Peyer's patch (tissue), 4 donors: ENCODE measurements around the gene ACADS. TPM values are rescaled to one million over a fixed set of nuclear protein-coding genes. Genes with fewer than 3 reads are reported as not detected.

Experiments used
- DNase-seq, 3 donors: peaks; one replicate each; pipeline ENCODE4 v3.0.0-alpha.2; 2017 to 2019
- H3K27ac ChIP-seq, 4 donors: fragments of 200-600 bp; sonication (generic); one replicate each; pipeline ENCODE4 v1.5.1; 2016 to 2019
- H3K27me3 ChIP-seq, 2 donors: fragments of 200-600 bp; sonication (generic); one replicate each; pipeline ENCODE4 v1.5.1; 2019
- H3K36me3 ChIP-seq, 3 donors: fragments of 200-600 bp; sonication (generic); one replicate each; pipeline ENCODE4 v1.5.1; 2016 to 2019
- H3K4me1 ChIP-seq, 4 donors: fragments of 200-600 bp; sonication (generic); one replicate each; pipeline ENCODE4 v1.5.1; 2016 to 2019
- H3K4me3 ChIP-seq, 4 donors: fragments of 200-600 bp; sonication (generic); 1 replicate in 3 of 4; 2 replicates in 1 of 4; pipeline ENCODE4 v1.5.1; 2016 to 2019; ENCODE audit warnings: mild to moderate bottlenecking in 1 of 4
- H3K9me3 ChIP-seq, 4 donors: fragments of 200-600 bp; sonication (generic); one replicate each; pipeline ENCODE4 v1.5.1; 2016 to 2019; ENCODE audit warnings: mild to moderate bottlenecking in 1 of 4
- POLR2A ChIP-seq, 2 donors: fragments of 450-650 bp; IDR thresholded peaks; one replicate each; pipeline ENCODE4 v1.5.1; 2017; ENCODE audit warnings: antibody characterized with exemption in 2 of 2, mild to moderate bottlenecking in 2 of 2, moderate library complexity in 2 of 2
- total RNA-seq, 4 donors: library from RNA; depleted of rRNA; stranded (reverse); fragments of >200 nt; gene quantifications; one replicate each; pipeline ENCODE4 v1.1.0, GENCODE V29; 2016
- TF ChIP-seq, protein P1 (sequence below), 6 experiments: fragments of 450-650 bp in 4 of 6; fragments of 200-600 bp in 2 of 6; sonication (generic) in 1 of 6; IDR thresholded peaks; one replicate each; pipeline ENCODE4 v1.5.1; 2017 to 2019; ENCODE audit warnings: antibody characterized with exemption in 6 of 6, mild to moderate bottlenecking in 3 of 6, moderate library complexity in 1 of 6

The ACADS gene
- total RNA-seq, 4 donors from 2014 or later, result 126 to 358 (median 316) TPM

DNA sequence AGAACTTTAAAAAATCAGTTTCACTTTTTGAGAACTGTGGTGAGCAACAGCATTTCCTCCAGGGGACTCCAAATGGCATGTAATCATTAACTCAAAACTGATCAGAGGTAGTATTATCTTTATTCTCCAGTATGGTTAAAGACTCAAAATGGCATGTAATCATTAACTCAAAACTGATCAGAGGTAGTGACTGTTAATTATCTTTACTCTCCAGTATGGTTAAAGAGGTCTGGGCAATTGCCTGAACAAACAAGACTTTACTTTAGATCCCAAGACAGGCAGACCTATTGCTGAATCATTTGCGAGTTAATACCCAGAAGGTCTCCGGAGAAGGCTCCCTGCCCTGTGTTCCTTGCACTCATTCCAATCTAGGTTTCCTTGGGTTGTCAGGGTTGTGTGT, 6.6 kb upstream of the ACADS start:
- DNase-seq, result no peak
- H3K27me3 ChIP-seq, result no peaks in the 10 kb centered on the region
- no peaks in the 10 kb centered on the region for H3K9me3 ChIP-seq
- H3K27ac ChIP-seq, result peak overlapping the region in 3 of 4 donors; percentile 30 to 86 (median 75)
- peak overlapping the region in 1 of 4 donors; percentile 2 for H3K4me3 ChIP-seq
- peaks cover 0 to 85% (median 0%) of the 10 kb centered on the region in 3 donors for H3K36me3 ChIP-seq
- H3K4me1 ChIP-seq, result peaks cover 0 to 34% (median 2%) of the 10 kb centered on the region in 4 donors
- TF ChIP-seq, protein P1, sequence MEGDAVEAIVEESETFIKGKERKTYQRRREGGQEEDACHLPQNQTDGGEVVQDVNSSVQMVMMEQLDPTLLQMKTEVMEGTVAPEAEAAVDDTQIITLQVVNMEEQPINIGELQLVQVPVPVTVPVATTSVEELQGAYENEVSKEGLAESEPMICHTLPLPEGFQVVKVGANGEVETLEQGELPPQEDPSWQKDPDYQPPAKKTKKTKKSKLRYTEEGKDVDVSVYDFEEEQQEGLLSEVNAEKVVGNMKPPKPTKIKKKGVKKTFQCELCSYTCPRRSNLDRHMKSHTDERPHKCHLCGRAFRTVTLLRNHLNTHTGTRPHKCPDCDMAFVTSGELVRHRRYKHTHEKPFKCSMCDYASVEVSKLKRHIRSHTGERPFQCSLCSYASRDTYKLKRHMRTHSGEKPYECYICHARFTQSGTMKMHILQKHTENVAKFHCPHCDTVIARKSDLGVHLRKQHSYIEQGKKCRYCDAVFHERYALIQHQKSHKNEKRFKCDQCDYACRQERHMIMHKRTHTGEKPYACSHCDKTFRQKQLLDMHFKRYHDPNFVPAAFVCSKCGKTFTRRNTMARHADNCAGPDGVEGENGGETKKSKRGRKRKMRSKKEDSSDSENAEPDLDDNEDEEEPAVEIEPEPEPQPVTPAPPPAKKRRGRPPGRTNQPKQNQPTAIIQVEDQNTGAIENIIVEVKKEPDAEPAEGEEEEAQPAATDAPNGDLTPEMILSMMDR (IDR thresholded peaks at IDR 0.05), result no peak
- TF ChIP-seq POLR2A (IDR thresholded peaks at IDR 0.05), result peak in 1 of 2 donors; percentile 53

DNA sequence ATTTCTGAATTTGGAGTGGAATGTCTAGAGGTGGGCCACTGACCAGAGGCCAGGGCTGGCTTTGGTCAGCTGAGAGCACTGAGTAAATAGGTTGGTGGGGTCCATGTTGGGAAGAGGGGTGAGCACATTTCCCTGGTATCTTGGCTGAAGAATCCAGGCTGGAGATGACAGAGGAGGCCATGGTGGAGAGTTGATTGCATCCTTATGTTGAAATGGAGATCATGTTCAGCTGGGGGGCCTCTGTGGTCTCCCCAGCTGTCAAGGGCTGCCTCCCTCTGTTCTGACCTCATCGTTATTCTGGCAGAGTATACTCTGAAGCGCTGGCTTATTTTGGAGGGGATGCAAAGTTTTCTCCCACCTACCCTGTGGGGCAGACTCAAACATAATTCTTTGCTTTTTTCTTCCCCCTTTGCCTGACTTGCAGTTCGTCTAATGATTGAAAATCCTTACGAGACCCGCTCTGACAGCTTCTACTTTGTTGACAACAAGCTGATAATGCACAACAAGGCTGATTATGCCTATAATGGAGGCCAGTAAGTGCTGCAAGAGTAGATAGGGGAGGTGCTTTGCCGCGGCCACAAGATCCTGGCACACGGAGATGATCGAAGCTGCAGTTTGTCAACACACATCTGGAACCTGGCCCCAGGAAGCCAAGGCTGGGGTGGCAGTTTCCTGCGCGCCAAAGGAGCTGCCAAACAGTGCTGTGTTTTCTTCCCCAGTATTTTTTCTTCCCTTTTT, 6.0 kb upstream of the ACADS start:
- no peak for DNase-seq
- TF ChIP-seq, protein P1 (IDR thresholded peaks at IDR 0.05), result no peak
- TF ChIP-seq POLR2A (IDR thresholded peaks at IDR 0.05), result no peak
- H3K9me3 ChIP-seq, result no peaks in the 10 kb centered on the region
- H3K36me3 ChIP-seq, result peaks cover 0 to 80% (median 0%) of the 10 kb centered on the region in 3 donors
- H3K4me1 ChIP-seq, result peaks cover 0 to 34% (median 2%) of the 10 kb centered on the region in 4 donors
- no peaks in the 10 kb centered on the region for H3K27me3 ChIP-seq
- peak overlapping the region in 1 of 4 donors; percentile 2 for H3K4me3 ChIP-seq
- H3K27ac ChIP-seq, result peak overlapping the region in 3 of 4 donors; percentile 30 to 86 (median 75)

DNA sequence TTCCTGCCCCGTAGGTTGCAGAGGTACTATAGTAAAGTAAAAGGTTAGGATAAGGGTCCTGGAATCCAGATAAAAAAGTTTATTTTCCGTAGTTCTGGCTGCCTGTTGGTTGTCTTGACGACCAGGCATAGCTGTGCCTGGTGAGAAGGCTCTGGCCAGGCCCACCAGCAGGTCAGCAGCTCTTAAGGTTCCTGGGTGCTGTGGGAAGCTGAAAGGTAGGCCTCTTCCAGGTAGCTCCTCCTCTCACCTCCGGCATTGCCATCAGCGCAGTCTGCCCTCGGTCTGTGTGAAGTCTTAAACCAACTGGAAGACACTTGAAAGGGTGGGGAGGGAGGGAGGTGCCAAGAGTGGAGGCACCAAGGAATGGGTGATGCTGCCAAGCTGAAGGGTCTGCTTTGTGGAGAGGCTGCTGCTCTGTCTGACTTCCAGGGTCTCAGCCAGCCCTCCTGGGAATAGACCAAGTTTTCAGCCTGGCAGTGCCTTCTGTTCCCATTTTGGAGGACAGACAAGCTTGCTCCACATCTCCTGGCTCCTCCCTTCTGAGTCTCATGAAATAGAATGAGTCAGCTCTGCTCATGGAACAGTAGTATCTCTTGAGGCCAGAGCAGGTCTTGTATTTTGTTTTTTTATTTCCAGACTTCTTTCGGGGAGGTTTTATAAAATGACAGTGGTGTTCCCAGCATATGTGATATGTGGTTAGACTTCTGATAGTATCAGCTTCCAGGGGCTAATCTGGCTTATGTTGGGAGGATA, 5.2 kb upstream of the ACADS start:
- H3K9me3 ChIP-seq, result no peaks in the 10 kb centered on the region
- peaks cover 0 to 74% (median 0%) of the 10 kb centered on the region in 3 donors for H3K36me3 ChIP-seq
- peak overlapping the region in 3 of 4 donors; percentile 30 to 86 (median 75) for H3K27ac ChIP-seq
- no peak overlapping the region for H3K4me3 ChIP-seq
- no peak for DNase-seq
- H3K4me1 ChIP-seq, result peaks cover 0 to 40% (median 5%) of the 10 kb centered on the region in 4 donors
- no peaks in the 10 kb centered on the region for H3K27me3 ChIP-seq
- TF ChIP-seq, protein P1 (IDR thresholded peaks at IDR 0.05), result no peak
- no peak for TF ChIP-seq POLR2A (IDR thresholded peaks at IDR 0.05)

DNA sequence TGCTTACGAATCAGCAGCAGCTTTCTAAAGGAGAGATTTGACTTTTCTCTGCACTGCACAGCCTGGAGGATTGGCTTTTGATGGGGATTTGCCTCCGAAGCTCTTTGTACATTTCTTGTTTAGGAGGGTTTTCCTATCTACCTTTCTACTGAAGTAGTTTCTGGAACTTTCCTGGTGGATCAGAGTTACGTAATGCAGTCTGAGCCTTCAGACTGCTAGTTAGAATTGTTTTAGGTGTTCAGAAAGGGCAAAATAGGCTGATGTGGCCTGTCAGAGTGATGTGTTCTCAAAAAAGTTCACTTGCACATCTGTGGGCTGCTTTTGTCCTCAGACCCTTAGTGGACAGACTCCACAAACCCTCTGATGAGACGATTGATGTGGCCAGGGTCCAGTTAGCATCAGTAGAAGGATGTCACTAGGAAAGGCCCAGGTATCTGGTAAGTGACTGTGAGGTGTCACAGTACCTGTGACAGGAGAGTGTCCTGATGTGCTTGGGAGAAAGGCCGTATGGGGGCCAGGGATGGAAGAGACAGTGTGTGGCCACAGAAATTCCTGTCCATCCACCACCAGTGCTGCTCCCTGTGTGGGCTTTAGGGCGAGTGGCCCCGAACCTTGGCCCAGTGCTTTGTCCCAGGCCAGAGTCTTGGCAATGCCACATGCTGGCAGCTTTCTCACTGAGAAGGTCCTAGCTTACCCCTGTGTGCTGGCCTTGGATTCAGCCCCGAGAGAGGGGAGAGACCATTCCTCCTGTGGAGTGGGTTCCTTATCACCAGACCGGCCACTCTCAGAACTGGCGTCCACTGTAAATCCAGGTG, 4.4 kb upstream of the ACADS start:
- no peak for DNase-seq
- no peak for TF ChIP-seq POLR2A (IDR thresholded peaks at IDR 0.05)
- TF ChIP-seq, protein P1 (IDR thresholded peaks at IDR 0.05), result no peak
- Histone ChIP-seq H3K4me1 (peaks cover 0 to 40% (median 5%) of the 10 kb centered on the region in 4 donors), H3K36me3 (peaks cover 0 to 68% (median 0%) of the 10 kb centered on the region in 3 donors), H3K27me3 (no peaks in the 10 kb centered on the region), H3K9me3 (no peaks in the 10 kb centered on the region), H3K4me3 (no peak overlapping the region), H3K27ac (peak overlapping the region in 1 of 4 donors; percentile 86)

DNA sequence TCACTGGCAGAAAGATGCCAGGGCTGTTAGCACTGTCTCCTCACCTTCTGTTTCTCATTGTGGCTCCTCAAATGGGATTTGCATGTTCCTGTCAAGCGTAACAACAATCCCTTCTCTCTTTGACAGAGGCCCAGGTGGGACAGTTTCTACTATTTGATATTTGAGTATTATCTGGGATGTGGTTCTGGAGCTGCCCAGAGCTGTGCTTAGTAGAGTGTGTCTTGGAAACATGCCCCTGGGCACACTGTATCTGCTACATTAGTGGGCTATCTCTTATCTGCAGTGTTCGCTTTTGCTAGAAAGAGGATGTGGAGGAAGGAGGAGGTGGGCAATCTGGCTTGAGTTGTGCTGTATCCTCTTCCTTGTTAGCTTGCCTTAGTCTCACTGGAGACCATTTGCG, 3.8 kb upstream of the ACADS start:
- Histone ChIP-seq H3K4me1 (peaks cover 0 to 34% (median 5%) of the 10 kb centered on the region in 4 donors), H3K27ac (no peak overlapping the region), H3K27me3 (no peaks in the 10 kb centered on the region), H3K9me3 (no peaks in the 10 kb centered on the region), H3K36me3 (peaks cover 0 to 61% (median 0%) of the 10 kb centered on the region in 3 donors), H3K4me3 (no peak overlapping the region)
- no peak for TF ChIP-seq POLR2A (IDR thresholded peaks at IDR 0.05)
- TF ChIP-seq, protein P1 (IDR thresholded peaks at IDR 0.05), result no peak
- no peak for DNase-seq
